ENCODE measurements around the gene NEK9.

The NEK9 gene

GRCh38 chr14:75084513-75084912, 42.3 kb downstream of the NEK9 start:
- DNase-seq: no peak
- Histone ChIP-seq H3K36me3 (replicated peaks; ENCODE audit: insufficient read depth, low read length) (no peaks in the 10 kb centered on the region), H3K27me3 (replicated peaks; ENCODE audit: insufficient read depth, low read length) (no peaks in the 10 kb centered on the region), H2AFZ (ENCODE audit: low read length) (no peak overlapping the region), H3K79me2 (ENCODE audit: low read length) (no peaks in the 10 kb centered on the region), H3K4me2 (ENCODE audit: low read depth, low read length) (no peak overlapping the region), H4K20me1 (ENCODE audit: insufficient read depth, low read length) (no peaks in the 10 kb centered on the region), H3K9me2 (replicated peaks; ENCODE audit: insufficient read depth, low read length) (no peaks in the 10 kb centered on the region), H3K4me3 (ENCODE audit: low read length) (no peak overlapping the region), H3K9me3 (replicated peaks; ENCODE audit: insufficient read depth, low read length) (no peaks in the 10 kb centered on the region), H3K4me1 (ENCODE audit: low read length) (no peaks in the 10 kb centered on the region), H3F3A (ENCODE audit: insufficient read depth, low read length) (no peaks in the 10 kb centered on the region), H3K27ac (ENCODE audit: low read length) (no peak overlapping the region), H3K9ac (ENCODE audit: low read length) (no peak overlapping the region)
- TF ChIP-seq EZH2phosphoT487 (IDR thresholded peaks at IDR 0.05; ENCODE audit: low read length) (no peak), CTCF (IDR thresholded peaks at IDR 0.05; ENCODE audit: low read length) (no peak), EZH2 (optimal IDR thresholded peaks at IDR 0.05; ENCODE audit: low read depth, low read length) (no peak)

- H3K4me3 ChIP-seq (ENCODE audit: low read length): no peak overlapping the region
- no peak overlapping the region for H3K9ac ChIP-seq (ENCODE audit: low read length)
- no peaks in the 10 kb centered on the region for H3K36me3 ChIP-seq (replicated peaks; ENCODE audit: insufficient read depth, low read length)
- H3K9me2 ChIP-seq (replicated peaks; ENCODE audit: insufficient read depth, low read length): no peaks in the 10 kb centered on the region
- TF ChIP-seq CTCF (IDR thresholded peaks at IDR 0.05; ENCODE audit: low read length): no peak
- no peak for TF ChIP-seq EZH2 (optimal IDR thresholded peaks at IDR 0.05; ENCODE audit: low read depth, low read length)
- no peak for TF ChIP-seq EZH2phosphoT487 (IDR thresholded peaks at IDR 0.05; ENCODE audit: low read length)
- no peaks in the 10 kb centered on the region for H4K20me1 ChIP-seq (ENCODE audit: insufficient read depth, low read length)
- no peak overlapping the region for H2AFZ ChIP-seq (ENCODE audit: low read length)
- H3F3A ChIP-seq (ENCODE audit: insufficient read depth, low read length): no peaks in the 10 kb centered on the region
- no peaks in the 10 kb centered on the region for H3K4me1 ChIP-seq (ENCODE audit: low read length)
- H3K79me2 ChIP-seq (ENCODE audit: low read length): no peaks in the 10 kb centered on the region
- no peak overlapping the region for H3K27ac ChIP-seq (ENCODE audit: low read length)
- DNase-seq: no peak
- no peaks in the 10 kb centered on the region for H3K9me3 ChIP-seq (replicated peaks; ENCODE audit: insufficient read depth, low read length)
- no peak overlapping the region for H3K4me2 ChIP-seq (ENCODE audit: low read depth, low read length)
- no peaks in the 10 kb centered on the region for H3K27me3 ChIP-seq (replicated peaks; ENCODE audit: insufficient read depth, low read length)
These were observed 43.6 kb downstream of the NEK9 start for GRCh38 chr14:75083271-75083670.

GRCh38 chr14:75081660-75082229, 45.1 kb downstream of the NEK9 start:
- no peaks in the 10 kb centered on the region for H3K4me1 ChIP-seq (ENCODE audit: low read length)
- no peak overlapping the region for H3K4me2 ChIP-seq (ENCODE audit: low read depth, low read length)
- no peaks in the 10 kb centered on the region for H3K27me3 ChIP-seq (replicated peaks; ENCODE audit: insufficient read depth, low read length)
- no peaks in the 10 kb centered on the region for H3K36me3 ChIP-seq (replicated peaks; ENCODE audit: insufficient read depth, low read length)
- no peak for DNase-seq
- H3K27ac ChIP-seq (ENCODE audit: low read length): no peak overlapping the region
- no peaks in the 10 kb centered on the region for H3K9me3 ChIP-seq (replicated peaks; ENCODE audit: insufficient read depth, low read length)
- H2AFZ ChIP-seq (ENCODE audit: low read length): no peak overlapping the region
- no peaks in the 10 kb centered on the region for H4K20me1 ChIP-seq (ENCODE audit: insufficient read depth, low read length)
- TF ChIP-seq EZH2phosphoT487 (IDR thresholded peaks at IDR 0.05; ENCODE audit: low read length) (no peak), EZH2 (optimal IDR thresholded peaks at IDR 0.05; ENCODE audit: low read depth, low read length) (no peak), CTCF (IDR thresholded peaks at IDR 0.05; ENCODE audit: low read length) (no peak)
- no peaks in the 10 kb centered on the region for H3F3A ChIP-seq (ENCODE audit: insufficient read depth, low read length)
- H3K9ac ChIP-seq (ENCODE audit: low read length): no peak overlapping the region
- no peak overlapping the region for H3K4me3 ChIP-seq (ENCODE audit: low read length)
- H3K9me2 ChIP-seq (replicated peaks; ENCODE audit: insufficient read depth, low read length): no peaks in the 10 kb centered on the region
- no peaks in the 10 kb centered on the region for H3K79me2 ChIP-seq (ENCODE audit: low read length)

Data from MM.1S (cell line).